Thyroid gland (tissue), 4 donors: Measurements from ENCODE around the gene CARF. TPM values are rescaled to one million over a fixed set of nuclear protein-coding genes. Genes with fewer than 3 reads are reported as not detected.

Experiments used
- DNase-seq, 2 donors: peaks; one replicate each; pipeline ENCODE4 v3.0.0-alpha.2; 2019
- H3K27ac ChIP-seq, 3 donors: fragments of 200-600 bp; sonication (generic); 1 replicate in 2 of 3; 2 replicates in 1 of 3; pipeline ENCODE4 v1.5.1; 2016 to 2019; ENCODE audit warnings: mild to moderate bottlenecking in 1 of 3, moderate library complexity in 1 of 3
- H3K27me3 ChIP-seq: fragments of 200-600 bp; sonication (generic); one replicate; pipeline ENCODE4 v1.5.1; 2019
- H3K36me3 ChIP-seq, 2 donors: fragments of 200-600 bp; sonication (generic); one replicate each; pipeline ENCODE4 v1.5.1; 2016 to 2019
- H3K4me1 ChIP-seq, 2 donors: fragments of 200-600 bp; sonication (generic); one replicate each; pipeline ENCODE4 v1.5.1; 2017 to 2019
- H3K4me3 ChIP-seq, 3 donors: fragments of 200-600 bp; sonication (generic); replicated peaks in 1 of 3; 1 replicate in 2 of 3; 2 replicates in 1 of 3; pipeline ENCODE4 v1.5.1; 2016; ENCODE audit warnings: mild to moderate bottlenecking in 1 of 3
- H3K9me3 ChIP-seq: fragments of 200-600 bp; sonication (generic); one replicate; pipeline ENCODE4 v1.5.1; 2017
- POLR2A ChIP-seq, 2 donors: fragments of 450-650 bp; IDR thresholded peaks; one replicate each; pipeline ENCODE4 v1.6.1; 2017; ENCODE audit warnings: antibody characterized with exemption in 2 of 2, mild to moderate bottlenecking in 2 of 2, moderate library complexity in 1 of 2
- WGBS, 2 donors: methylation state at CpG; one replicate each; pipeline ENCODE4 v1.1.5; 2017; 5-methylcytosine and 5-hydroxymethylcytosine counted together
- intact Hi-C: fragments of 100-400 bp; cut with DNase I; formaldehyde crosslinking; loops from one replicate; pipeline ENCODE4 v1.15.1; 2023
- total RNA-seq, 4 donors: library from RNA; depleted of rRNA; stranded (reverse); fragments of >200 nt; gene quantifications; one replicate each; pipeline ENCODE4 v1.2.3, GENCODE V29; 2016
- TF ChIP-seq, protein P1 (sequence below), 6 experiments: fragments of 200-600 bp in 3 of 6; fragments of 450-650 bp in 3 of 6; sonication (generic) in 3 of 6; IDR thresholded peaks; one replicate each; pipeline ENCODE4 v1.5.1; 2016 to 2019; ENCODE audit warnings: antibody characterized with exemption in 6 of 6, mild to moderate bottlenecking in 2 of 6, inconsistent platforms in 1 of 6, moderate library complexity in 1 of 6

The CARF gene, protein sequence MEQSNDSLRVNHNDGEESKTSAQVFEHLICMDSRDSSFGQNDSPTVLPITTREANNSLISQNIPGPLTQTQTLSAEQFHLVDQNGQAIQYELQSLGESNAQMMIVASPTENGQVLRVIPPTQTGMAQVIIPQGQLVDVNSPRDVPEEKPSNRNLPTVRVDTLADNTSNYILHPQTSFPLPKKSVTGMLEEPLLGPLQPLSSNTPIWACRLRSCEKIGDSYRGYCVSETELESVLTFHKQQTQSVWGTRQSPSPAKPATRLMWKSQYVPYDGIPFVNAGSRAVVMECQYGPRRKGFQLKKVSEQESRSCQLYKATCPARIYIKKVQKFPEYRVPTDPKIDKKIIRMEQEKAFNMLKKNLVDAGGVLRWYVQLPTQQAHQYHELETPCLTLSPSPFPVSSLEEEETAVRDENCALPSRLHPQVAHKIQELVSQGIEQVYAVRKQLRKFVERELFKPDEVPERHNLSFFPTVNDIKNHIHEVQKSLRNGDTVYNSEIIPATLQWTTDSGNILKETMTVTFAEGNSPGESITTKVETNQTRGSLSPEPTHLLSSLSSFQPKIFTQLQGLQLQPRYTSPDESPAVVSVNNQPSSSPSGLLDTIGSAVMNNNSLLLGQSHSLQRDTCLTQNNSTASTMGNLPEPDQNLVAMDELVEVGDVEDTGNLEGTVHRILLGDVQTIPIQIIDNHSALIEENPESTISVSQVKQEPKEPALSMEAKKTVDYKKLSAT
- 10 to 100 TPM; 24.7 to 56.3 (median 36.4) TPM for total RNA-seq

DNA sequence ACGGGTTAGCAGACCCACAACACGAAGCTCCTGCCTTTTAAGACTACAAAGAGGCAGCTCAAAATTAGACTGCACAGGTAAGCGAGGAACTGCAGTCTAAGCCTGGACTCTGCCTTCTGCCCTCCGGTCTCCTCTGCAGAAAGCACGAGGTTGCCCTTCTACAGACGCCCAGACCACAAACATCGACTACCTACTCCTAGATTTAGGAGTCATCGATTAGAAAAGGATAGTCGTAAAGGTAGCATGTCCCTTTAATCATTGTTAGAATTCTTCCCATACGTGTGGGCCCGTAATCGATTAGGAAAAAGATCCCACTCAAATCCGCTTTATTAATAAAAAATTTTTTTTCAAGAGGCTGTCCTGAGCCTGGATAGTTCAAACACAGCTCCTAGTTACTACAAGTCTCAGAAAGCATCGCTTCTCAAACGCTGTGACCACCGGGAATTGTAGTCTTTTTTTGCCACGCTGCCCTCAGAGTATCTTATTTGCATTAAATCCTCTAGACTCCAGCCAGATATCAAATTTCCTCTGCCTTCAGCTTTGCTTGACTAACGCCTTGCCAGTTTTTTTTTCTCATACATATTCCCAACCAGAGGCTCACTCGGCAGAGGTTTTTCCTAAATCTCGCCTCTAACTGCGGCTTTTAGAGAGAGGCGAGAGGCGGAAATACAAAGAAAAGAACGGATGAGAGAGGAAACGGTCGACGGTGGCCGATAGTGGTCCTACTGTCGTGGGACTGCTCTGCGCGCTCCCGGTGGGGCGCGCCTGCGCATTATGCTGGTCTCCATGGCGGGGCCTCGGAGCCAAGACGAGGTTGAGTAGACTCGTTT, at the start of gene CARF, which contains the start of gene WDR12:
Gene CARF (plus strand): TSS at position 764 of the 830 bp plus-strand sequence. CDS start 29,628 bp downstream, outside the sequence.
Gene WDR12 (minus strand): TSS at position 162 of the 830 bp plus-strand sequence. CDS start 197 bp downstream, outside the sequence.
- Histone ChIP-seq H3K27ac (peak within 1 kb of the TSS; percentile 54 to 94 (median 89)), H3K9me3 (no peaks in the 10 kb centered on the region), H3K4me1 (peaks cover 6 to 10% of the 10 kb centered on the region in 2 donors), H3K27me3 (no peaks in the 10 kb centered on the region), H3K36me3 (no peaks in the 10 kb centered on the region), H3K4me3 (peak within 1 kb of the TSS; percentile 7 to 58 (median 40))
- WGBS, 2 donors: 0 to 1% methylated on average over 38 to 39 of the region's 39 CpGs
- TF ChIP-seq, protein P1, sequence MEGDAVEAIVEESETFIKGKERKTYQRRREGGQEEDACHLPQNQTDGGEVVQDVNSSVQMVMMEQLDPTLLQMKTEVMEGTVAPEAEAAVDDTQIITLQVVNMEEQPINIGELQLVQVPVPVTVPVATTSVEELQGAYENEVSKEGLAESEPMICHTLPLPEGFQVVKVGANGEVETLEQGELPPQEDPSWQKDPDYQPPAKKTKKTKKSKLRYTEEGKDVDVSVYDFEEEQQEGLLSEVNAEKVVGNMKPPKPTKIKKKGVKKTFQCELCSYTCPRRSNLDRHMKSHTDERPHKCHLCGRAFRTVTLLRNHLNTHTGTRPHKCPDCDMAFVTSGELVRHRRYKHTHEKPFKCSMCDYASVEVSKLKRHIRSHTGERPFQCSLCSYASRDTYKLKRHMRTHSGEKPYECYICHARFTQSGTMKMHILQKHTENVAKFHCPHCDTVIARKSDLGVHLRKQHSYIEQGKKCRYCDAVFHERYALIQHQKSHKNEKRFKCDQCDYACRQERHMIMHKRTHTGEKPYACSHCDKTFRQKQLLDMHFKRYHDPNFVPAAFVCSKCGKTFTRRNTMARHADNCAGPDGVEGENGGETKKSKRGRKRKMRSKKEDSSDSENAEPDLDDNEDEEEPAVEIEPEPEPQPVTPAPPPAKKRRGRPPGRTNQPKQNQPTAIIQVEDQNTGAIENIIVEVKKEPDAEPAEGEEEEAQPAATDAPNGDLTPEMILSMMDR (IDR thresholded peaks at IDR 0.05): peak in 1 of 6 experiments; percentile 9
- peak in 1 of 2 donors; percentile 65 for TF ChIP-seq POLR2A (IDR thresholded peaks at IDR 0.05)
- peak; percentile 95 for DNase-seq
- intact Hi-C loops: no loop called here

DNA sequence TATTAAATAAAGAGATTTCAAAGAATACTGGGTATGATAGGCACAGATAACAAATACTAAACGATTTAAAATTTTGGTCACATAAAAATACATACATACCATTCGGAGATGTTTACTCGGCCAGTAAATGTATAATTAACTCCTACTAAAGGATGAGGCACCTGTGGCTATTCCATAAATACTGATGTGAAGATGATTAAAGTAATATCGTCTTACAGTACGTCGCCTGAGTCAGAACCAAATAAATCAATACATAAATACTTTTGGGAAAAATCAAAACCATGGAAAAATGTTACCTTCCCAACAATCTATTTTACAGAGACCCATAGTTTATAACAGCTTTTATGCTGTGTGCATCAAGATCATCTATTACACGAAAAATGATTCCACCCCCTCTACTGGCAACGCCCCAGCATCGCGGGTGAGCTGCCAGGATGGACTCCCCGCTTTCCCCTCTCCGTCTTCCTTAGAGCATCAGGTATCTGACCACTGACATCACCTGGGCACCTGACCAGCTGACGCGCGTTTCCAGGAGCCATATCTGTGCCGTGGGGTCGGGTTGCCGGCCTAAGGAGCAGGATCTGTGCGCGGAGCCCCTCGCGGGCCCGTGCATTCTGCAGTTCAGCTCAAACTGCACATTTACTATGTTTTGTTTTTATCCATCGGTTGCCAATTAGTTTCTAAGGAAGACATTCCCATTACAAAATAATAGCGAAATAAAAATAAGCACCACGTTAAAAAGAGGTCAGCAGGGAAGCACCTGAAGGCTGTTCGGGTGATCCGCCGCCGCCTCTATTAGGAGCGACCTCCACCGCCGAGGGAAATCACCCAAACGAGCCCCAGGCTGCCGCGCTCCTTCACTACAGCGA, 41.4 kb upstream of the CARF start:
- no peaks in the 10 kb centered on the region for H3K27me3 ChIP-seq
- TF ChIP-seq, protein P1 (IDR thresholded peaks at IDR 0.05): peak in 3 of 6 experiments; percentile 25 to 30 (median 29)
- peak in 1 of 2 donors; percentile 67 for TF ChIP-seq POLR2A (IDR thresholded peaks at IDR 0.05)
- peak; percentile 88 for DNase-seq
- peak overlapping the region; percentile 53 to 57 (median 55) for H3K4me3 ChIP-seq
- intact Hi-C loops: loop anchor here (5.0 kb wide), 1 partner anchor 283 kb away; no protein-coding TSS in a partner anchor
- 7 to 8% methylated on average over 31 to 37 of the region's 37 CpGs for WGBS, 2 donors
- H3K9me3 ChIP-seq: no peaks in the 10 kb centered on the region
- peak overlapping the region; percentile 77 to 91 (median 83) for H3K27ac ChIP-seq
- no peaks in the 10 kb centered on the region for H3K4me1 ChIP-seq
- H3K36me3 ChIP-seq: no peaks in the 10 kb centered on the region

DNA sequence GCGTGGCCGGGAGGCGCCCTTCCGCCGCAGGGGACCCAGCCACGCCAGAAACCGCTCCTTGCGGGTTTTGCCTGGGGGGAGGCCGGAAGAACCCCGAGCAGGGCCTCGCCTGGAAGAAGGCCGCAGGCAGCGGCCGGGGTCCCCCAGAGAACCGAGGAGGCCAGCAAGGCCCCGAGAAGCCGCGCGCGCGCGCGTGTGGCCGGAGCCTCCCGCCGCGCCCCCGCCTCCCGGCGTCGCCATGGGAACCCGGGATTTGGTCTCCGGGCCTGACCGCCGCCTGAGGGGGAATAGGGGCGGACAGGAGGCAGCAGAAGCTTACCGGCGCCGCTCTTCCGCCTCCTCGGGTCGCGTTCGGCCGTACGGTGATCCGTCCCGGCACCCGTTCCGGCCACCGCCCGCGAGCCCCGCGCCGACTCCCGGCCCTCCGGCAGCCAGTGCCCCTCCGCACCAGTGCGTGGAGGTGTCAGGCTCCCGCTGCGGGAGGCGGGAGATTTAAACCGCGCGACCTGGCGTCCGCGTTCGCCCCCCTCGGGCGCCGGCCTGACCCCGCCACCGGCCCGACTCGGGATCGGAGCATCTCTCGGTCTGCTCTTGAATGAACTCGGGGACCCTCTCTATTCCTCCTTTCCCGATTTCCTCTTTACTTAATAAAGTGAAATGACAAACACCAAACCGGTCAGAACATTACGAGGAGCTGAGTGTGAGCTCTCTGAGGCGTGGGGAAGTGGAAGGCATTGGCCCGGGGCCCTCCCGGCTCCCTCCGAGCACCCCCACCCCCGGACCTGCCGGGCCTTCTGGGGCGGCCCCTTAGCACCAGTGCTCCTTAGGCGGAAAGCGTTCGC, 40.6 kb upstream of the CARF start, which contains the start of gene ICA1L:
Gene ICA1L (minus strand): TSS at position 467 of the 842 bp plus-strand sequence. CDS start 42,757 bp downstream, outside the sequence.
- H3K4me1 ChIP-seq: no peaks in the 10 kb centered on the region
- H3K4me3 ChIP-seq: peak within 1 kb of the TSS; percentile 53 to 57 (median 55)
- TF ChIP-seq, protein P1 (IDR thresholded peaks at IDR 0.05): peak in 1 of 6 experiments; percentile 11
- TF ChIP-seq POLR2A (IDR thresholded peaks at IDR 0.05): peak in 1 of 2 donors; percentile 6
- peak; percentile 79 to 81 for DNase-seq
- peak within 1 kb of the TSS; percentile 77 to 91 (median 83) for H3K27ac ChIP-seq
- no peaks in the 10 kb centered on the region for H3K9me3 ChIP-seq
- H3K27me3 ChIP-seq: no peaks in the 10 kb centered on the region
- no peaks in the 10 kb centered on the region for H3K36me3 ChIP-seq
- 0 to 1% methylated on average over 12 to 39 of the region's 93 CpGs for WGBS, 2 donors
- intact Hi-C loops: loop anchor here (5.0 kb wide), 1 partner anchor 284 kb away; no protein-coding TSS in a partner anchor
